Measurements from ENCODE around the gene LYST. TPM values are rescaled to one million over a fixed set of nuclear protein-coding genes. Genes with fewer than 3 reads are reported as not detected.

The LYST gene
- total RNA-seq, 1 experiment from 2014 or later, result 11.9 TPM

DNA sequence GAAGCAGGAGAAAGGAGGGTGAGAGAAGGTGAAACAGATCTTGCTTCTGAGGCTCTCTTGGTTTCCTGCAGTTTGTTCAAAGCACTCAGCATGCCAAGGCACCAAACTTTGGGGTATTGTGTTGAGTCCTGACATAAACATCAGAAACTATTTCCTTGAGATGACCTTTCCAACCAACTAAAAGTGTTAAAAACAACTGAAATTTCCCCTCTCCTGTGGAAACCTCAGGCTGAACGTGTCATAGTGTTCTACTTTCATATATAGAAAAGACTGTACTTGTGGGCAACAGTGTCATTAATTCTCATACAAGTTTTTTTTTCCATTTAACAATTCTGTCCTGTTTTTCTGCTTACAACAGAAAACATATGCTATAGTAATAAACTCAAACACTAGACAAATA, 6.3 kb upstream of the LYST start:
- Mint-ChIP-seq H3K4me3 (ENCODE audit: low read depth, unreplicated experiment) (no peak overlapping the region), H3K9me3 (ENCODE audit: low read depth, unreplicated experiment) (no peaks in the 10 kb centered on the region), H3K27ac (ENCODE audit: unreplicated experiment) (no peak overlapping the region), H3K27me3 (ENCODE audit: unreplicated experiment) (no peaks in the 10 kb centered on the region), H3K36me3 (ENCODE audit: insufficient read depth, unreplicated experiment) (no peaks in the 10 kb centered on the region), H3K4me1 (ENCODE audit: low read depth, unreplicated experiment) (no peaks in the 10 kb centered on the region)
- intact Hi-C loops (cut with micrococcal nuclease; ENCODE audit: unreplicated experiment), result no loop called here
- TF ChIP-seq CTCF (IDR thresholded peaks at IDR 0.05; ENCODE audit: unreplicated experiment), result no peak
- no peak for DNase-seq
- no TSS peak for BruUV-seq (replicated peaks)
- CTCF ChIA-PET, result interaction anchor here (0.6 kb wide), 1 partner anchor 351 kb away, joined by 5 read pairs; no protein-coding TSS in a partner anchor

- H3K4me1 Mint-ChIP-seq (ENCODE audit: low read depth, unreplicated experiment), result no peaks in the 10 kb centered on the region
- H3K27me3 Mint-ChIP-seq (ENCODE audit: unreplicated experiment), result no peaks in the 10 kb centered on the region
- intact Hi-C loops (cut with micrococcal nuclease; ENCODE audit: unreplicated experiment), result no loop called here
- H3K36me3 Mint-ChIP-seq (ENCODE audit: insufficient read depth, unreplicated experiment), result peaks cover 1% of the 10 kb centered on the region
- no TSS peak for BruUV-seq (replicated peaks)
- H3K9me3 Mint-ChIP-seq (ENCODE audit: low read depth, unreplicated experiment), result no peaks in the 10 kb centered on the region
- H3K4me3 Mint-ChIP-seq (ENCODE audit: low read depth, unreplicated experiment), result no peak overlapping the region
- H3K27ac Mint-ChIP-seq (ENCODE audit: unreplicated experiment), result no peak overlapping the region
- TF ChIP-seq CTCF (IDR thresholded peaks at IDR 0.05; ENCODE audit: unreplicated experiment), result no peak
- CTCF ChIA-PET, result interaction anchor here (0.7 kb wide), 1 partner anchor 51 kb away, joined by 3 read pairs; no protein-coding TSS in a partner anchor
- DNase-seq, result no peak
These were observed 5.6 kb upstream of the LYST start for GRCh38 chr1:235872270-235872669.

DNA sequence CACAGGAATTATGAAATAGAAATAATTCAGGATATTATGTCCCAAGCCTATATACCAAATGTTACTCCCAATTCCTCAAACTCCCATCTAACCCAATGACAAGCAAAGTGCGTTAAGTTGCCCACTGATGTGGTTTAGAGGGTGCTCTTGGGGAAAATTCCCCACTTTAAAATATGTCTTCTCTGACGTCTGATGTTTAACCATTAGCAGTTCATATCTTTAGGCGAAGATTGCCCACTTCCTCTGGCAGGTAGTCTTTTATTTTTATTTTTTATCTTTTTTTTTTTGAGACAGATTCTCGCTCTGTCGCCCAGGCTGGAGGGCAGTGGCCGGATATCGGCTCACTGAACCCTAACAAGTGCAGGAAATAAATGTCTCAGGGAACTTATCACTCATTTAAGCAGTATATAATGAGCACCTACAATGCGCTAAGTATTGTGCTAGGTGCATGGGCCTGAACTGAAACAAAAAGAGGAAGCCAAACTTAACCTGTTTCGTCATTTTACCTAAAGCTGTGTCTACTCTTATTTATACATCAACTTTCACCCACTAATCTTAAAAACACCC, 1.3 kb upstream of the LYST start:
- CTCF ChIA-PET, result no interaction called here
- no peak for TF ChIP-seq CTCF (IDR thresholded peaks at IDR 0.05; ENCODE audit: unreplicated experiment)
- DNase-seq, result no peak
- H3K27ac Mint-ChIP-seq (ENCODE audit: unreplicated experiment), result no peak overlapping the region
- peak overlapping the region; percentile 92 for H3K4me3 Mint-ChIP-seq (ENCODE audit: low read depth, unreplicated experiment)
- H3K4me1 Mint-ChIP-seq (ENCODE audit: low read depth, unreplicated experiment), result peaks cover 13% of the 10 kb centered on the region
- H3K9me3 Mint-ChIP-seq (ENCODE audit: low read depth, unreplicated experiment), result no peaks in the 10 kb centered on the region
- H3K27me3 Mint-ChIP-seq (ENCODE audit: unreplicated experiment), result no peaks in the 10 kb centered on the region
- peaks cover 19% of the 10 kb centered on the region for H3K36me3 Mint-ChIP-seq (ENCODE audit: insufficient read depth, unreplicated experiment)
- BruUV-seq (replicated peaks), result no TSS peak
- intact Hi-C loops (cut with micrococcal nuclease; ENCODE audit: unreplicated experiment), result loop anchor here (1.0 to 2.0 kb wide), 2 partner anchors 41 to 103 kb away; no protein-coding TSS in a partner anchor

- no peaks in the 10 kb centered on the region for H3K9me3 Mint-ChIP-seq (ENCODE audit: low read depth, unreplicated experiment)
- peak; percentile 99 for DNase-seq
- intact Hi-C loops (cut with micrococcal nuclease; ENCODE audit: unreplicated experiment), result loop anchor here (1.0 to 2.0 kb wide), 2 partner anchors 42 to 104 kb away; no protein-coding TSS in a partner anchor
- peaks cover 13% of the 10 kb centered on the region for H3K4me1 Mint-ChIP-seq (ENCODE audit: low read depth, unreplicated experiment)
- peaks cover 19% of the 10 kb centered on the region for H3K36me3 Mint-ChIP-seq (ENCODE audit: insufficient read depth, unreplicated experiment)
- BruUV-seq (replicated peaks), result no TSS peak
- H3K27me3 Mint-ChIP-seq (ENCODE audit: unreplicated experiment), result no peaks in the 10 kb centered on the region
- H3K4me3 Mint-ChIP-seq (ENCODE audit: low read depth, unreplicated experiment), result peak overlapping the region; percentile 92
- TF ChIP-seq CTCF (IDR thresholded peaks at IDR 0.05; ENCODE audit: unreplicated experiment), result no peak
- H3K27ac Mint-ChIP-seq (ENCODE audit: unreplicated experiment), result peak overlapping the region; percentile 53
- CTCF ChIA-PET, result interaction anchor here (0.6 to 2.9 kb wide), 4 partner anchors 24 to 104 kb away, joined by 4 to 28 read pairs (median 6); no protein-coding TSS in a partner anchor
These were observed 473 bp upstream of the LYST start for GRCh38 chr1:235866913-235867845.

Measured in Calu3 (cell line).